Vagina (tissue), 2 donors: ENCODE data around the gene EHD3.

ENCODE experiments used
- CTCF ChIP-seq, 3 experiments: fragments of 450-650 bp in 2 of 3; fragments of 200-600 bp in 1 of 3; sonication (generic) in 1 of 3; IDR thresholded peaks; one replicate each; pipeline ENCODE4 v1.5.1; 2017 to 2019; ENCODE audit warnings: antibody characterized with exemption in 3 of 3, mild to moderate bottlenecking in 2 of 3, moderate library complexity in 2 of 3
- POLR2A ChIP-seq, 2 donors: fragments of 450-650 bp; IDR thresholded peaks; one replicate each; pipeline ENCODE4 v1.6.1; 2017; ENCODE audit warnings: antibody characterized with exemption in 2 of 2, mild to moderate bottlenecking in 2 of 2, moderate library complexity in 2 of 2

GRCh38 chr2:31202041-31202440 is 31.9 kb upstream of the EHD3 start:
- no peak for TF ChIP-seq CTCF (IDR thresholded peaks at IDR 0.05)
- no peak for TF ChIP-seq POLR2A (IDR thresholded peaks at IDR 0.05)
